PFSK-1 (cell line): Measurements from ENCODE around the gene PMIS2.

Experiments
- FOXP2 ChIP-seq: optimal IDR thresholded peaks from 2 replicates; pipeline ENCODE3; 2011; ENCODE audit warnings: borderline replicate concordance, control low read depth, inconsistent platforms; ENCODE audit not compliant: insufficient read depth; ENCODE audit errors: extremely low read length, extremely low read depth
- POLR2AphosphoS5 ChIP-seq: IDR thresholded peaks from 2 replicates; pipeline ENCODE4 v1.6.1; 2012; ENCODE audit warnings: low read depth, mild to moderate bottlenecking, control low read depth, low read length, moderate library complexity
- SIN3A ChIP-seq: IDR thresholded peaks from 2 replicates; pipeline ENCODE4 v1.6.1; 2012; ENCODE audit warnings: mild to moderate bottlenecking, low read length, moderate library complexity, borderline replicate concordance; ENCODE audit not compliant: insufficient read depth
- TAF1 ChIP-seq: IDR thresholded peaks from 2 replicates; pipeline ENCODE4 v1.6.1; 2012; ENCODE audit warnings: low read length, control low read depth, borderline replicate concordance; ENCODE audit not compliant: insufficient read depth
- TF ChIP-seq, protein P1 (sequence below), 2 experiments: IDR thresholded peaks; 2 replicates each; pipeline versions ENCODE4 v1.6.1 to v1.8.0; 2011 to 2012; ENCODE audit warnings: low read depth in 2 of 2, low read length in 2 of 2, control low read depth in 1 of 2, inconsistent platforms in 1 of 2, mild to moderate bottlenecking in 1 of 2, moderate library complexity in 1 of 2; ENCODE audit not compliant: insufficient read depth in 1 of 2

The PMIS2 gene

DNA sequence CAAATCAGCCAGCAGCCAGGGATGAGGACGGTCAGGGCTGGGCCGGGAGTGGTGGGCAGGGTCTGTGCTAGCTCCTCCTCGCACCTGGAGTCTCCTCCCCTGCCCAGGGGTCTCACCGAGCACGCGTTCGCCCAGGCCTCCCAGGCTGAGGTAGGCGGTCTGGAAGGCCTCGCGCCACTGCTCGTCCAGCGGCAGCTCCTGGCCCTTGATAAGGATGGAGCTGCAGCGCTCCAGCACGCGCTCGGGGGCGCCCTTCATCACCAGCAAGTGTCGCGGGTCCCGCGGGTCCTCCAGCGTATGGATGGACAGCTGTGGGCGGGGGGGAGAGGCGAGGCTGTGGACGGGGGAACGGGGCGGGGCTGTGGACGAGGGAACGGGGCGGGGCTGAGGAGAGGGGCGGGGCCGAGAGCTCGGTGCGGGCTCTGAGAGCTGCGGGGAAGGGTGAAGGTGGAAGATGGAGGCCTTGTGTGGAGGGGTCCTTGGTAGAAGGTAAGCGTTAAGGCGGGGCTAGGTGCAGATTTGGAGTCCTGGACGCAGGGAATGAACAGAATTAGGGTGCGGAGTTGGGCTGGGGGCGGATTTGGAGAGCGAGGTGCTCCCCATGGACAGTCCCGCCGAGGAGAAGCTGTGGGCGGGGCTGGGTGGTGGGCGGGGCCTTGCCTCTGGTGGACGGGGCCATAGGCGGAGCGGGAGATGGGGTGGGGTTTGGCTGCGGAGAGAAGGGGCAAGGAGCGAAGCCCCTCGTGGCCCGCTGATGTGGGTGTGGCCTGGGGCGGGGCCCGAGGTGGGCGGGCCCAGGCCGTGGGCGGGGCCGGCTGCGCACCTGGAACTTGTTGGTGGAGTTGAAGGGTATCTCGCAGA, 28.2 kb upstream of the PMIS2 start:
- no peak for TF ChIP-seq FOXP2
- TF ChIP-seq POLR2AphosphoS5, result no peak
- TF ChIP-seq SIN3A, result no peak
- TF ChIP-seq TAF1, result no peak
- TF ChIP-seq, protein P1, sequence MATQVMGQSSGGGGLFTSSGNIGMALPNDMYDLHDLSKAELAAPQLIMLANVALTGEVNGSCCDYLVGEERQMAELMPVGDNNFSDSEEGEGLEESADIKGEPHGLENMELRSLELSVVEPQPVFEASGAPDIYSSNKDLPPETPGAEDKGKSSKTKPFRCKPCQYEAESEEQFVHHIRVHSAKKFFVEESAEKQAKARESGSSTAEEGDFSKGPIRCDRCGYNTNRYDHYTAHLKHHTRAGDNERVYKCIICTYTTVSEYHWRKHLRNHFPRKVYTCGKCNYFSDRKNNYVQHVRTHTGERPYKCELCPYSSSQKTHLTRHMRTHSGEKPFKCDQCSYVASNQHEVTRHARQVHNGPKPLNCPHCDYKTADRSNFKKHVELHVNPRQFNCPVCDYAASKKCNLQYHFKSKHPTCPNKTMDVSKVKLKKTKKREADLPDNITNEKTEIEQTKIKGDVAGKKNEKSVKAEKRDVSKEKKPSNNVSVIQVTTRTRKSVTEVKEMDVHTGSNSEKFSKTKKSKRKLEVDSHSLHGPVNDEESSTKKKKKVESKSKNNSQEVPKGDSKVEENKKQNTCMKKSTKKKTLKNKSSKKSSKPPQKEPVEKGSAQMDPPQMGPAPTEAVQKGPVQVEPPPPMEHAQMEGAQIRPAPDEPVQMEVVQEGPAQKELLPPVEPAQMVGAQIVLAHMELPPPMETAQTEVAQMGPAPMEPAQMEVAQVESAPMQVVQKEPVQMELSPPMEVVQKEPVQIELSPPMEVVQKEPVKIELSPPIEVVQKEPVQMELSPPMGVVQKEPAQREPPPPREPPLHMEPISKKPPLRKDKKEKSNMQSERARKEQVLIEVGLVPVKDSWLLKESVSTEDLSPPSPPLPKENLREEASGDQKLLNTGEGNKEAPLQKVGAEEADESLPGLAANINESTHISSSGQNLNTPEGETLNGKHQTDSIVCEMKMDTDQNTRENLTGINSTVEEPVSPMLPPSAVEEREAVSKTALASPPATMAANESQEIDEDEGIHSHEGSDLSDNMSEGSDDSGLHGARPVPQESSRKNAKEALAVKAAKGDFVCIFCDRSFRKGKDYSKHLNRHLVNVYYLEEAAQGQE (IDR thresholded peaks at IDR 0.05; ENCODE audit: insufficient read depth in 1 of 2, low read depth in 2 of 2, low read length in 2 of 2), result no peak

DNA sequence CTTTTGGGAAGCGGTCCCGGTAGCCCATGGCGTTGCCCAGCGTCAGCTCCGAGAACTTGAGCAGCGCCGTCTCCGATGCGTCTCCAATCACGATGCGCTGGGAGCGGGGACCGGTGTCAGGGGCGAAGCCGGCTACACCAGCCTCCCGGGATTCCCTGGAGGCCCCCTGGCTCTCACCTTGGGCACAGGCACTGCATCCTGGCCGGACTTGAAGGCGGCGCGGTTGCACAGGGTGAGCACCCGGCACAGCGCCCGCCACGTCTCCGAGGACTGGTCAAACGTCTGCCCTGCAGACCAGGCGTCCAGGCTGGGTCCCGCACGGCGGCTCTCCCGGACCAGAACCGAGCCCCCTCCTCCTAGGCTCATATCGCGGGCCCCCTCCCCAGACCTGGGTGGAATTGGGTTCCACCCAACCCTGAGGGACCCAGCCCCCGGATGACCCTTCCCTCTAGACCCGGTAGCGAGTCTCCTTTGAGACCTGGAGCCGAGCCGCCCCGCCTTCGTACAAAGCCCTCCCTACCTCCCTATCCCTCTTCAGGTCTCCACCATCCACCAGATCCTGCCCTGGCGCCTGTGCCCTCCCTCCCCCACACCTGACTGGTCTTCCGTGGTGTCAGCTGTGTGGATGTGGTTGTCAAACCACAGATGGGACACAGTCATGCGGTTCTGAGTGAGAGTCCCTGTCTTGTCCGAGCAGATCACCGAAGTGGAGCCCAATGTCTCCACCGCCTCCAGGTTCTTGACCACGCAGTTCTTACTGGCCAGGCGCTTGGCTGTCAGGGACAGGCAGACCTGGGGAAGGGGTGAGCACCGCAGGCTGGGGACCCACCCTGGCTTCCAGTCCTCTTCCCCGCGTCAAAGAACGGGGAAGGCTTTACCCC, 27.3 kb upstream of the PMIS2 start:
- TF ChIP-seq, protein P1 (IDR thresholded peaks at IDR 0.05; ENCODE audit: insufficient read depth in 1 of 2, low read depth in 2 of 2, low read length in 2 of 2), result no peak
- TF ChIP-seq FOXP2, result no peak
- no peak for TF ChIP-seq SIN3A
- TF ChIP-seq TAF1, result no peak
- TF ChIP-seq POLR2AphosphoS5, result no peak

DNA sequence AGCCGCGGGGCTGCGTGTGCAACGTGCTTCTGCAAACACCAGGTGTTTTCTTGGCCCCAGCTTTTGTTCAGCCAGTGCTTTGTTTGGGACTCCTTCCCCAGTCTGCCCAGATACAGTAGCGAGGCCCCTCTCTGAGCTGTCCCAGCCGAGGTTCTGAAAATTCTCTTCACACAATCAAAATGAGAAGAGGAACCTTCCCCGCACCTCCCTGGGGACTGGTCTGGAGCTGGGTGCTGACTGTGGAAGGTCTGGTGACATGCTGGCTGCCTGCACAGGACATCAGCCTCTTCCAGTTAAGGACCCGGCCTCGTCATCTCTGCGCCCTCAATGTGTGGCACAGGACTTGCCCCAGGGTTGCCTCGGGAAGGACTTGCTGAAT, 26.7 kb upstream of the PMIS2 start:
- TF ChIP-seq SIN3A (no peak), POLR2AphosphoS5 (no peak), FOXP2 (no peak), TAF1 (no peak)
- TF ChIP-seq, protein P1 (IDR thresholded peaks at IDR 0.05; ENCODE audit: insufficient read depth in 1 of 2, low read depth in 2 of 2, low read length in 2 of 2), result no peak

DNA sequence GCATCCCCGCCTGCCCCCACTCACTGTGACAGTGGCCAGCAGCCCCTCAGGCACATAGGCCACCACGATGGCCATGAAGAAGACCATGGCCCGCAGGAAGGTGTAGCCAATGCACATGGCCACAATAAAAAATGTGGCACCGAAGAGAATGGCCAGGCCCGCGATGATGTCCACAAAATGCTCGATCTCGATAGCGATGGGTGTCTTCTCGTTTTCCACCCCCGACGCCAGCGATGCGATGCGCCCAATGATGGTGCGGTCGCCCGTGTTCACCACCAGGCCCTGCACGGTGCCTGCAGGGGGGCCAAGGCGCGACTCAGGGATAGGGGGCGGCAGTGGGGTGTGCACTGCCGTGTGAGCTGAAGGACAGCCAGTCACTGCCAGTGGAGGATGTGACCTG, 26.2 kb upstream of the PMIS2 start:
- TF ChIP-seq, protein P1 (IDR thresholded peaks at IDR 0.05; ENCODE audit: insufficient read depth in 1 of 2, low read depth in 2 of 2, low read length in 2 of 2), result no peak
- no peak for TF ChIP-seq POLR2AphosphoS5
